HG02884 (cell line): ENCODE results near the gene TUBA3D.
"Not testable (repeated sequence)": the region's sequence is repeated elsewhere in the genome, so short reads cannot be mapped to it uniquely, and the experiment has no call there.

Experiments used
- ATAC-seq: cut with Tn5 transposase; IDR thresholded peaks from one replicate; pipeline ENCODE4 v1.9.1; 2021; ENCODE audit warnings: mild to moderate bottlenecking, moderate library complexity; ENCODE audit not compliant: unreplicated experiment

TUBA3D gene

GRCh38 chr2:131475831-131476230, at the start of gene TUBA3D:
Gene TUBA3D (plus strand): TSS chr2:131476119. CDS start chr2:131476200, 81 bp downstream.
- no peak for ATAC-seq

- ATAC-seq, result no peak
Observed at GRCh38 chr2:131426727-131427126, 49.2 kb upstream of the TUBA3D start.

- ATAC-seq, result no peak
Observed at GRCh38 chr2:131431336-131431735, 44.6 kb upstream of the TUBA3D start.

GRCh38 chr2:131440742-131441468, 35.0 kb upstream of the TUBA3D start:
- not testable (repeated sequence) for ATAC-seq

- ATAC-seq, result not testable (repeated sequence)
Observed at GRCh38 chr2:131444736-131445514, 31.0 kb upstream of the TUBA3D start.

GRCh38 chr2:131445515-131445797, 30.5 kb upstream of the TUBA3D start:
- ATAC-seq, result not testable (repeated sequence)

- ATAC-seq, result no peak
Observed at GRCh38 chr2:131445896-131446295, 30.0 kb upstream of the TUBA3D start.

- not testable (repeated sequence) for ATAC-seq
Observed at GRCh38 chr2:131447981-131448380, 27.9 kb upstream of the TUBA3D start.

GRCh38 chr2:131451265-131451949, 24.5 kb upstream of the TUBA3D start:
- peak; percentile 93 for ATAC-seq

GRCh38 chr2:131454914-131455313, 21.0 kb upstream of the TUBA3D start:
- ATAC-seq, result not testable (repeated sequence)

- not testable (repeated sequence) for ATAC-seq
Observed at GRCh38 chr2:131467722-131468121, 8.2 kb upstream of the TUBA3D start.

GRCh38 chr2:131470944-131471343, 5.0 kb upstream of the TUBA3D start:
- ATAC-seq, result not testable (repeated sequence)

- not testable (repeated sequence) for ATAC-seq
Observed at GRCh38 chr2:131471624-131472023, 4.3 kb upstream of the TUBA3D start.

GRCh38 chr2:131473266-131473665, 2.7 kb upstream of the TUBA3D start:
- not testable (repeated sequence) for ATAC-seq

- not testable (repeated sequence) for ATAC-seq
Observed at GRCh38 chr2:131476363-131476762, 444 bp downstream of the TUBA3D start.

GRCh38 chr2:131477227-131477626, 1.3 kb downstream of the TUBA3D start:
- ATAC-seq, result not testable (repeated sequence)

- not testable (repeated sequence) for ATAC-seq
Observed at GRCh38 chr2:131478074-131478849, 2.3 kb downstream of the TUBA3D start.

GRCh38 chr2:131478850-131479461, 3.0 kb downstream of the TUBA3D start:
- ATAC-seq, result not testable (repeated sequence)

- ATAC-seq, result not testable (repeated sequence)
Observed at GRCh38 chr2:131480351-131480750, 4.4 kb downstream of the TUBA3D start.

GRCh38 chr2:131482506-131483155, 6.7 kb downstream of the TUBA3D start:
- ATAC-seq, result not testable (repeated sequence)
